Astrocyte (in vitro differentiated cells and primary cell): Measurements from ENCODE around the gene TAP2. TPM values are rescaled to one million over a fixed set of nuclear protein-coding genes. Genes with fewer than 3 reads are reported as not detected.

Source experiments
- DNase-seq: peaks from one replicate; pipeline ENCODE4 v3.0.0-alpha.2; 2010; ENCODE audit warnings: low read depth
- FAIRE-seq: peaks from 2 replicates; lab custom pipeline; 2011; peaks lifted over from hg19 to GRCh38; lab: Jason Lieb, UNC
- H2AFZ ChIP-seq: 2 replicates; pipeline ENCODE4 v1.6.0; 2012; ENCODE audit warnings: low read depth, low read length, inconsistent platforms
- H3K27ac ChIP-seq: 2 replicates; pipeline ENCODE4 v1.5.1; 2011; ENCODE audit warnings: low read depth, low read length, inconsistent platforms
- H3K27me3 ChIP-seq: 2 replicates; pipeline ENCODE4 v1.6.0; 2011; ENCODE audit warnings: low read length, inconsistent platforms; ENCODE audit not compliant: insufficient read depth
- H3K36me3 ChIP-seq: 2 replicates; pipeline ENCODE4 v1.5.1; 2011; ENCODE audit warnings: low read length, inconsistent platforms; ENCODE audit not compliant: insufficient read depth
- H3K4me1 ChIP-seq: 2 replicates; pipeline ENCODE4 v1.5.1; 2011; ENCODE audit warnings: low read length, inconsistent platforms; ENCODE audit not compliant: insufficient read depth
- H3K4me2 ChIP-seq: 2 replicates; pipeline ENCODE4 v1.6.0; 2012; ENCODE audit warnings: low read length, inconsistent platforms
- H3K4me3 ChIP-seq: 2 replicates; pipeline ENCODE4 v1.5.1; 2011; ENCODE audit warnings: low read depth, mild to moderate bottlenecking, low read length, inconsistent platforms; ENCODE audit not compliant: insufficient read depth
- H3K79me2 ChIP-seq: 2 replicates; pipeline ENCODE4 v1.6.0; 2012; ENCODE audit warnings: mild to moderate bottlenecking, low read length, inconsistent platforms; ENCODE audit not compliant: insufficient read depth
- H3K9ac ChIP-seq: 2 replicates; pipeline ENCODE4 v1.6.0; 2012; ENCODE audit warnings: mild to moderate bottlenecking, low read length, inconsistent platforms
- H3K9me3 ChIP-seq: 2 replicates; pipeline ENCODE4 v1.5.1; 2012; ENCODE audit warnings: low read depth, mild to moderate bottlenecking, low read length, inconsistent platforms; ENCODE audit not compliant: insufficient read depth
- H4K20me1 ChIP-seq: 2 replicates; pipeline ENCODE4 v1.6.0; 2012; ENCODE audit warnings: low read length, inconsistent platforms; ENCODE audit not compliant: insufficient read depth
- H3K27ac Mint-ChIP-seq: one replicate; pipeline ENCODE4 v1.8.0; 2021; ENCODE audit warnings: mild to moderate bottlenecking, mixed read lengths; ENCODE audit not compliant: unreplicated experiment
- H3K27me3 Mint-ChIP-seq: one replicate; pipeline ENCODE4 v1.8.0; 2021; ENCODE audit warnings: low read depth, mixed read lengths; ENCODE audit not compliant: unreplicated experiment
- H3K36me3 Mint-ChIP-seq: one replicate; pipeline ENCODE4 v1.8.0; 2021; ENCODE audit warnings: low read depth, mixed read lengths; ENCODE audit not compliant: unreplicated experiment
- H3K4me1 Mint-ChIP-seq: one replicate; pipeline ENCODE4 v1.8.0; 2021; ENCODE audit warnings: low read depth, mixed read lengths; ENCODE audit not compliant: unreplicated experiment
- H3K4me3 Mint-ChIP-seq: one replicate; pipeline ENCODE4 v1.8.0; 2021; ENCODE audit warnings: mild to moderate bottlenecking, moderate library complexity, mixed read lengths; ENCODE audit not compliant: unreplicated experiment
- H3K9me3 Mint-ChIP-seq: one replicate; pipeline ENCODE4 v1.8.0; 2021; ENCODE audit warnings: mild to moderate bottlenecking, mixed read lengths; ENCODE audit not compliant: unreplicated experiment
- CTCF ChIP-seq: IDR thresholded peaks from 2 replicates; pipeline ENCODE4 v1.5.1; 2011; ENCODE audit warnings: low read depth, mild to moderate bottlenecking, inconsistent platforms, low read length, moderate library complexity; ENCODE audit not compliant: insufficient read depth
- EZH2 ChIP-seq: IDR thresholded peaks from 2 replicates; pipeline ENCODE4 v1.6.1; 2012; ENCODE audit warnings: mild to moderate bottlenecking, low read length, inconsistent platforms; ENCODE audit not compliant: insufficient read depth
- total RNA-seq: library from RNA; stranded (reverse); gene quantifications from 2 replicates; pipeline ENCODE4 v1.2.1, GENCODE V29; 2021

TAP2 gene
- total RNA-seq, 1 donor from 2014 or later = 118 TPM

DNA sequence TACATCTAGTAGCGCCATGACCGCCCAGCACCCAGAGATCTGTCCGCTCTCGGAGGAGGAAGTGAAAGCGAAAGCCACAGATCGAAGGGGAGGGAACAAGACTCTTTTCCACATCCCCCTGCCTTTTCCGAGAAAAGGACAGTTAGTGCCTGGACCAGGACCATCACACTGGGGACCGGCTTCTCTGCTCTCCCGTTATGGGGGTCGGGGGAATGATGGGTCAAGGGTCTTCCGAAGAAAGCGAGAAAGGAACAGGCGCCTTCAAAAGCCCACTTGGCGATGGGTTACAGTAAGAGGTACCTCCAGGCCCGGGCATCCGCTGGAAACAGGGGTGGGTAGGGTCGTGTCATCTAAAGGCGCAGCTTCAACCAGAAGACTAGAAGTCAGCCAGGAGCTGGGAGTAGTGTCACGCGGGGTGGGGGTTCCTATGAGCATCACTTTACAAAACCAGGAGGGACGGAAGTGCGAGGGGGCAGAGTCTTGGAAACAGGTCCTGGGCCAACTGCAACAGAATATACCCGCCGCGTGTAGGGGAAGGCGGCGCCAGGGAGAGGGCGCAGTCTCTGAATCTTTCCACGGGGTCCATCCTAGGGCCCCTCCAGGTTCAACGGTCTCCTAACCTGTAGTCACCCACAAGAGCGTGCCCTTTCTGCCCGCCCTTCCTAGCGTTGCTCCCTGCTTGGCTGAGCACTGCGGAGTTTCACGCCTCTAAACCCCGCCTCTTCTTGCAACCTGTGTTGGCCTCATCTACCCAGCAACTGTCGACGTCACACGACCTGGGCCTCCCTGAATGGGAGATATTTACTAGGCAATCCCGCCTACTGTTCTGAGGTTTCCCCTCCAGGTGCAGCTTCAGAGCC is 5.7 kb upstream of the TAP2 start, which contains the start of gene PSMB8:
TSS of gene PSMB8 (minus strand) at position 69 of the 860 bp plus-strand sequence. CDS start at position 18, 51 bp downstream.
- peaks cover 3% of the 10 kb centered on the region for H3K4me1 ChIP-seq
- no peaks in the 10 kb centered on the region for H3K9me3 ChIP-seq
- peaks cover 8% of the 10 kb centered on the region for H3K36me3 ChIP-seq
- peak within 1 kb of the TSS; percentile 91 for H3K27ac Mint-ChIP-seq
- no peaks in the 10 kb centered on the region for H3K79me2 ChIP-seq
- peaks cover 1% of the 10 kb centered on the region for H3K9me3 Mint-ChIP-seq
- H3K36me3 Mint-ChIP-seq = peaks cover 43% of the 10 kb centered on the region
- H3K4me3 Mint-ChIP-seq = peak within 1 kb of the TSS; percentile 96
- DNase-seq (peak; percentile 84), FAIRE-seq (no peak)
- H2AFZ ChIP-seq = peak within 1 kb of the TSS; percentile 92
- H3K4me2 ChIP-seq = peak within 1 kb of the TSS; percentile 91
- TF ChIP-seq CTCF (no peak), EZH2 (no peak)
- no peaks in the 10 kb centered on the region for H4K20me1 ChIP-seq
- peaks cover 18% of the 10 kb centered on the region for H3K27me3 Mint-ChIP-seq
- peak within 1 kb of the TSS; percentile 90 for H3K9ac ChIP-seq
- H3K4me1 Mint-ChIP-seq = peaks cover 12% of the 10 kb centered on the region
- peak within 1 kb of the TSS; percentile 78 for H3K27ac ChIP-seq
- peak within 1 kb of the TSS; percentile 93 for H3K4me3 ChIP-seq
- H3K27me3 ChIP-seq = no peaks in the 10 kb centered on the region

- H3K27me3 Mint-ChIP-seq = peaks cover 18% of the 10 kb centered on the region
- peaks cover 1% of the 10 kb centered on the region for H3K9me3 Mint-ChIP-seq
- peaks cover 3% of the 10 kb centered on the region for H3K4me1 ChIP-seq
- peak overlapping the region; percentile 91 for H3K27ac Mint-ChIP-seq
- peak overlapping the region; percentile 93 for H3K4me3 ChIP-seq
- TF ChIP-seq EZH2 (no peak), CTCF (no peak)
- peak overlapping the region; percentile 96 for H3K4me3 Mint-ChIP-seq
- H3K79me2 ChIP-seq = no peaks in the 10 kb centered on the region
- peaks cover 36% of the 10 kb centered on the region for H3K36me3 Mint-ChIP-seq
- no peak for DNase-seq
- peak overlapping the region; percentile 91 for H3K4me2 ChIP-seq
- H3K36me3 ChIP-seq = peaks cover 8% of the 10 kb centered on the region
- no peak for FAIRE-seq
- peak overlapping the region; percentile 90 for H3K9ac ChIP-seq
- H3K9me3 ChIP-seq = no peaks in the 10 kb centered on the region
- peak overlapping the region; percentile 92 for H2AFZ ChIP-seq
- H4K20me1 ChIP-seq = no peaks in the 10 kb centered on the region
- H3K27me3 ChIP-seq = no peaks in the 10 kb centered on the region
- peaks cover 12% of the 10 kb centered on the region for H3K4me1 Mint-ChIP-seq
- H3K27ac ChIP-seq = peak overlapping the region; percentile 78
Measured at GRCh38 chr6:32843331-32843978, 4.9 kb upstream of the TAP2 start.
